Thyroid gland (tissue), 4 donors: Measurements from ENCODE around the gene HSD17B10.

ENCODE experiments used
- CTCF ChIP-seq, 6 experiments: fragments of 200-600 bp in 3 of 6; fragments of 450-650 bp in 3 of 6; sonication (generic) in 3 of 6; IDR thresholded peaks; one replicate each; pipeline ENCODE4 v1.5.1; 2016 to 2019; ENCODE audit warnings: antibody characterized with exemption in 6 of 6, mild to moderate bottlenecking in 2 of 6, inconsistent platforms in 1 of 6, moderate library complexity in 1 of 6
- POLR2A ChIP-seq, 2 donors: fragments of 450-650 bp; IDR thresholded peaks; one replicate each; pipeline ENCODE4 v1.6.1; 2017; ENCODE audit warnings: antibody characterized with exemption in 2 of 2, mild to moderate bottlenecking in 2 of 2, moderate library complexity in 1 of 2

DNA sequence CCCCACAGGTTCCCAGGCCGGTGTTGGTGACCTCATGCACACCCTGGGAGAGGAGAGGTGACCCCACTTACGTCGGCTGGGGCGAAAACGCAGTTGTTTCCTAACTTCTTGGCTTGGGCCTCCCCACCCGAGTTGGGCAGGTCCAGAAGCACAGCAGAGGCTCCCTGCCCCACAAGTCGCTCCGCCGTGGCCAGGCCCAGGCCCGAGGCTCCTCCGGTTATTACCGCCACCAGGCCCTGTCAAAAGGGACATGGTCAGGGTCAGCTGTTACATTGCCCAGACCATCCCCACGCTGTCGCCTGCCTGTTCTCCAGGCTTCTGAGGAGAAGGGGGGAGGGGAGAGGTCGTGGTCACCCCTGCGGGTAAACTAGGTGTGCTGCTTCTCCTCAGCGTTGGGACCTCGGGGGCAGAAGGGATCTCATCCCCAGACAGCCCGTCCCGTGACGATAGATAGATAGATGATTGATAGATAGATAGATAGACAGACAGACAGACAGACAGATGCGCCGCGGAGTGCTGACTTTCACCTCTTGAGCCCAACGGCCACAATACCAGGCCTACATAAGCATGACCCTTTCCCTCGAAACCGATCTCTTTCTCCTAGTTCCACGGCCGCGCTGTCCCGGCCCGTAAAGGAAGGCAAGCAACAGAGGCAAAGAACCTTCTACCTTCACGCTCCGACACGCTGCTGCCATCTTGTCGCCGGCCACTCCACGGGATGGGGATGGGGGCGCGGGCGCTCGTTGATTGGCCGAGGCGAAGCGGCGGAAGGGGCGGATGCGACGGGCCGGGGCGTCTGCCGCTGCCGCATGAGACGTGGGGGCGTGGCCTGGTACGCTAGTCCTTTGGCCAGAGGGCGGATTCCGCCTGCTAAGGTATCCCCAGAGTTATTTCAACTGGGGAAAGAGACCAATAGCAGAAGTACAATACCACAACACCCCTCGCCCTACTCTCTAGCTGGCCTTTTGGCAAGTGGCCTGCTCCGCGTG, at the start of gene HSD17B10:
- TF ChIP-seq POLR2A (IDR thresholded peaks at IDR 0.05) (peak in 1 of 2 donors; percentile 63), CTCF (IDR thresholded peaks at IDR 0.05) (no peak)
